Uterus (tissue), 2 donors: ENCODE results near the gene MT1B.

ENCODE experiments used
- POLR2A ChIP-seq, 2 donors: fragments of 450-650 bp; IDR thresholded peaks; one replicate each; pipeline ENCODE4 v1.6.1; 2016; ENCODE audit warnings: antibody characterized with exemption in 2 of 2, mild to moderate bottlenecking in 1 of 2, moderate library complexity in 1 of 2
- TF ChIP-seq, protein P1 (sequence below), 4 experiments: fragments of 200-600 bp in 2 of 4; fragments of 450-650 bp in 2 of 4; sonication (generic) in 2 of 4; IDR thresholded peaks; one replicate each; pipeline ENCODE4 v1.5.1; 2016 to 2019; ENCODE audit warnings: antibody characterized with exemption in 4 of 4, mild to moderate bottlenecking in 2 of 4, moderate library complexity in 1 of 4

- TF ChIP-seq, protein P1, sequence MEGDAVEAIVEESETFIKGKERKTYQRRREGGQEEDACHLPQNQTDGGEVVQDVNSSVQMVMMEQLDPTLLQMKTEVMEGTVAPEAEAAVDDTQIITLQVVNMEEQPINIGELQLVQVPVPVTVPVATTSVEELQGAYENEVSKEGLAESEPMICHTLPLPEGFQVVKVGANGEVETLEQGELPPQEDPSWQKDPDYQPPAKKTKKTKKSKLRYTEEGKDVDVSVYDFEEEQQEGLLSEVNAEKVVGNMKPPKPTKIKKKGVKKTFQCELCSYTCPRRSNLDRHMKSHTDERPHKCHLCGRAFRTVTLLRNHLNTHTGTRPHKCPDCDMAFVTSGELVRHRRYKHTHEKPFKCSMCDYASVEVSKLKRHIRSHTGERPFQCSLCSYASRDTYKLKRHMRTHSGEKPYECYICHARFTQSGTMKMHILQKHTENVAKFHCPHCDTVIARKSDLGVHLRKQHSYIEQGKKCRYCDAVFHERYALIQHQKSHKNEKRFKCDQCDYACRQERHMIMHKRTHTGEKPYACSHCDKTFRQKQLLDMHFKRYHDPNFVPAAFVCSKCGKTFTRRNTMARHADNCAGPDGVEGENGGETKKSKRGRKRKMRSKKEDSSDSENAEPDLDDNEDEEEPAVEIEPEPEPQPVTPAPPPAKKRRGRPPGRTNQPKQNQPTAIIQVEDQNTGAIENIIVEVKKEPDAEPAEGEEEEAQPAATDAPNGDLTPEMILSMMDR (IDR thresholded peaks at IDR 0.05) = no peak
- no peak for TF ChIP-seq POLR2A (IDR thresholded peaks at IDR 0.05)
Measured at GRCh38 chr16:56689171-56689570, 37.5 kb downstream of the MT1B start.
